SIG-M5 treated with dmso at 0.1 percent for 504 hours (cell line): ENCODE measurements around the gene FADS1.

ENCODE experiments used
- DNase-seq: peaks from one replicate; lab custom pipeline; 2025; ENCODE audit not compliant: unreplicated experiment; lab: John Stamatoyannopoulos, UW

FADS1 gene

GRCh38 chr11:61762798-61763197, 54.0 kb downstream of the FADS1 start:
- DNase-seq = no peak

GRCh38 chr11:61762223-61762615, 54.6 kb downstream of the FADS1 start:
- DNase-seq = no peak

GRCh38 chr11:61761440-61762222, 55.2 kb downstream of the FADS1 start:
- no peak for DNase-seq

DNA sequence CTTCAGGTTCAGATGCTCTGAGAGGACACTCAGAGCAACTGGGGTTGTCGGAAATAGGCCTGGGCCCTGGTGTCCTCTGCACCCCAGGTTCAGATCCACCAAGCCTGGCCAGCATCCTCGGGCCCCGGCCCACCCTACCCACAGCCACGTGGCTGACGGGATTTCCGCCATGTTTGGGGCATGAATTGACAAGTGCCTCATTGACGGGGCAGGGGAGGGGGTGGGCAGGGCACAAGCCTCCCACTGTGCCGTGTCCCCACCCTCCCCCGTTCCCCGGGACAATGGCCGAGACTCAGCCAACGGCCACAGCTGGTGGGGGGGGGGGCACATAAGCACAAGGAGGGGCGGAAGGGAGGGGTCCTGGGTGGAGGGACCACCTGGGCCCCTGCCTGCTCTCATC, 55.9 kb downstream of the FADS1 start:
- DNase-seq = no peak

GRCh38 chr11:61757213-61757862, 59.5 kb downstream of the FADS1 start:
- DNase-seq = no peak

- DNase-seq = peak; percentile 31
These were observed 60.2 kb downstream of the FADS1 start for GRCh38 chr11:61756452-61757212.

DNA sequence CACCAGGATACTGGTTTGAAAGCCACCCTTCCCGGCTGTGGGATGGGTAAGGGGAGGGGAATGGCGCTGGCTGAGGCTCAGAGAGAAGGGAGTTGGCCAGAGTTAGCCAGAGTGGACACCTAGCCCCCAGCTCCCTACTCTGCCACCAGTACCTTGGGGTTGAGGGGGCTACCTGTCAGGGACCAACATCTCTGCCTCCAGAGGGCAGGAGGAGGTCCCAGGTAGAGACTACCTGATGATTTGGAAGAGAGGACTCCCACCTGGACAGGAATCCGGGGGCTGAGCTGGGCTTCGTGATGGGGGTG, 60.7 kb downstream of the FADS1 start:
- no peak for DNase-seq

- DNase-seq = no peak
These were observed 62.0 kb downstream of the FADS1 start for GRCh38 chr11:61754534-61755482.

GRCh38 chr11:61753672-61754071, 63.1 kb downstream of the FADS1 start:
- DNase-seq = no peak

DNA sequence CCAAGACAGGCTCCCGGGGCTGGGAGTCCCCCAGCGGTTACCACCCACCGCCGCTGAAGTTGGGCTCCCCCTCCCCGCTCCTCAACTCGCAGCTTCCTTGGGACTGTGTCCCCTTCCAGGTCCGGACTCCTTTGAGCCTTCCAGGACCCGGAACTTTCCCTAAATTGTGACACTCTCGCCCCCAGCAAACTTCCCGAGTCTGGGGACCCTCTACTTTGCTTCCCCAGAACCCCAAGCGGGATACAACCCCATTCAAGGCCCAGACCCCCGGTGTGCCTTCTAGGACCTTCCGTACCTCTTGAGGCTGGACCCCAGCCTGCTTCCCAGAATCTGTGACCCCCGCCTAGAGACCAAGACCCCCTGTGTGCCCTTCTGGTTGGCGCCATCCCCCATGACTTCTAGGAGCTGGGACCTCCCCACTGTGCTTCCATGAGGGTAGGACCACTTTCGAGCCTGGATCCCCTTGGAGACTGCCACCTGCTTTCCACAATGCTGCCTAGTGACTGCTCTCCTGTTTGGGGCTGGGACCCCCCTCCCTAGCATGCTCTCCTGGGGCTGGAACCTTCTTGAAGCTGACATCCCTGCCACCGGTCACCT, 63.8 kb downstream of the FADS1 start:
- no peak for DNase-seq

- DNase-seq = no peak
These were observed 64.5 kb downstream of the FADS1 start, which contains the start of gene MYRF for GRCh38 chr11:61752117-61752924. Gene MYRF (plus strand): TSS chr11:61752636. CDS start chr11:61752745, 109 bp downstream.

- DNase-seq = no peak
These were observed 65.4 kb downstream of the FADS1 start for GRCh38 chr11:61751384-61751783.

GRCh38 chr11:61750631-61751273, 66.1 kb downstream of the FADS1 start:
- DNase-seq = no peak
